Fibroblast of peridontal ligament (primary cell): ENCODE results near the gene AGMO.
A peak's percentile ranks its signal among the peaks of the same experiment; 100 is the strongest.

ENCODE experiments used
- DNase-seq: peaks from one replicate; pipeline ENCODE4 v3.0.0-alpha.2; 2010; ENCODE audit errors: extremely low read depth

The AGMO gene

DNA sequence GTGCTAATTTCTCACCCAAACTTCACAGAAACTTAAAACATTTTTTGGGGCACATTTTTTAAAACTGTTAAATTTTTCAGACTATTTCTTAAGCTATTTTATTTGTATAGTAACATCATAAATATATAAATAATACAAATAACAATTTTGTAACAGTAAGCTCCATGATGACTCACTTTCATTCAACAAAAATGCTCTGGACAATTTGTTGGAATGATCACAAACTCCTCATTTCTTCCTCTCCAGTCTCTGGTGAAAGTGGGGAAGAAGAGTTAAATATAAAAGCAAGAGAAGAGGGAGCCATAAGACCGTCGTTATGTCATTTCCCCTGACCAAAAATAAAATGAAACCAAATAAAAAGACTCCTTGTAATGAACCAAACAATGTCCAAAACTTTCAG is 162.4 kb downstream of the AGMO start:
- DNase-seq: peak; percentile 30

- no peak for DNase-seq
Observed at GRCh38 chr7:15397922-15398760, 163.7 kb downstream of the AGMO start.

DNA sequence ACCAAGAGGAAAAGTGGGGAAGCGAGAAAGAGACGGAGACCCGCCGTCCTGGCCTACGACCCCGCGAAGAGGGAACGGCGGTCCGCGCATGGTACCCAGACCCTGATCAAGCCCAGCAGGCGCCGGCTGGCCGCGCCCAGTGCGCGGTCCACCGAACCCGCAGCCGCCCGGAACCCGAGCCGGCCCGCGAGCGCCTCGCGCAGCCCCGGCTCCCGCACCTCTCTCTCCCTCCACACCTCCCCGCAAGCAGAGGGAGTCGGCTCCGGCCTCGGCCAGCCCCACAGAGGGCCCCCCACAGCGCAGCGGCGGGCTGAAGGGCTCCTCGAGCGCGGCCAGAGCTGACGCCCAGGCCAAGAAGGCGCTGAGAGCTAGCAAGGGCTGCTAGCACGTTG is 164.7 kb downstream of the AGMO start:
- DNase-seq: no peak

DNA sequence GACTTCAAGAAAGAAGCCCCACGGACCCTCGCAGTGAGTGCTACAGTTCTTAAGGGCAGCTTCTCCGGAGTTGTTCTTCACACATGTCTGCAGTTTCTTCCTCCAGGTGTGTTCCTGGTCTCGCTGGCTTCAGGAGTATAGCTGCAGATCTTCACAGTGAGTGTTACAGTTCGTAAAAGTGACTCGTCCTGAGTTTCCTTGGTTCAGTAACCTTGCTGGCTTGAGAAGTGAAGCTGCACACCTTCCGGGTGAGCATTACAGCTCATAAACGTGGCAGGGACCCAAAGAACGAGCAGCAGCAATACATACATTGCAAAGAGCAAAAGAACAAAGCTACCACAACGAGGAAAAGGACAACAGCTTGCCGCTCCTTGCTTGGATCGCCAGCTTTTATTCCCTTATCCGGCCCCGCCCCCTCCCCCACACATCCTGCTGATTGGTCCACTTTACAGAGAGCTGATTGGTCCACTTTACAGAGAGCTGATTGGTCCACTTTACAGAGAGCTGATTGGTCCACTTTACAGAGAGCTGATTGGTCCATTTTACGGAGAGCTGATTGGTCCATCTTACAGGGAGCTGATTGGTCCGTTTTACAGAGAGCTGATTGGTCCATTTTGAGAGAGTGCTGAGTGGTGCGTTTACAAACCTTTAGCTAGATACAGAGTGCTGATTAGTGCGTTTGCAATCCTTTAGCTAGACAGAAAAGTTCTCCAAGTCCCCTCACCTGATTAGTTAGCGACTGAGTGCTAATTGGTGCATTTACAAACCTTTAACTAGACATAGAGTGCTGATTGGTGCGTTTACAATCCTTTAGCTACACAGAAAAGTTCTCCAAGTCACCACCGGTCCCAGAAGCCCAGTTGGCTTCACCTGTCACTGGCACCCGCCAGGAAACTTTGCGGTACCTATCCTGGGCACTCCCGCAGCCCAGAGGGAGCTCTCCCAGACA is 165.3 kb downstream of the AGMO start:
- no peak for DNase-seq

DNA sequence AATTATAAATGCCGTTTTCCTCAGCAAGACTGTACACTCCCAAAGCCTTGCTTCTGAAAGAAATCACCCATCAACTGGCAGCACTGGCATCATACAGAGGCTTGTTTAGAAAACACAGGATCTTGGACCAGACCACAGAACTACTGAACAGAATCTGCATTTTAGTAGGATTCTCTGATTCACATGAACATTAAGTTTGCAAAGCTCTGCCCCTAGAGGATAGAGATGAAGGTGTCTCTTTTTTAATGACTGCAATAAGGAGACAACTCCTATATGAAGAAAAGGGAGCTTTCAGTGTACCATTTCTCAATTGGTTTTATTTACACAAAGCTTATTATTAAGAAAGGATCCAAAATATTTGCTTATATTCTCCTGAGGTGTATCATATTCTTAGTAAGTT is 172.7 kb downstream of the AGMO start:
- DNase-seq: no peak

GRCh38 chr7:15378494-15379145 is 183.2 kb downstream of the AGMO start:
- no peak for DNase-seq

DNA sequence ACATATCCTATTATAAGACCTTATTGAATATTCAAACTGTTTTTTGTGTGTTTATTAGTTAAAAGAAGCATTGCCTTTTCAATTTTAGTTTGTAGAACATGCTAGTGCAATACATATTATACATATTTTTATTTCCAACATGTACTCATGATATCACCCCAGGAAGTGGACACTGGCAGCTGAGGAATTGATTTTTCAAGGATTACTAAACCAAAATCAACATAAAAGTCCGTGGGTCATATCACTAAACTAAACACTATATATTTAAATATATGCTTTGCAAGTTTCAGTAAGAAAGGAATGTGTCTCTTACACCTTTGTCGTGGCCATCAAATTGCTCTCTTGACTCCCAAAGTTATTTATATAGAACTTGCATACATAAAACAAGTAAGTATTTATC is 185.2 kb downstream of the AGMO start:
- DNase-seq: no peak

DNA sequence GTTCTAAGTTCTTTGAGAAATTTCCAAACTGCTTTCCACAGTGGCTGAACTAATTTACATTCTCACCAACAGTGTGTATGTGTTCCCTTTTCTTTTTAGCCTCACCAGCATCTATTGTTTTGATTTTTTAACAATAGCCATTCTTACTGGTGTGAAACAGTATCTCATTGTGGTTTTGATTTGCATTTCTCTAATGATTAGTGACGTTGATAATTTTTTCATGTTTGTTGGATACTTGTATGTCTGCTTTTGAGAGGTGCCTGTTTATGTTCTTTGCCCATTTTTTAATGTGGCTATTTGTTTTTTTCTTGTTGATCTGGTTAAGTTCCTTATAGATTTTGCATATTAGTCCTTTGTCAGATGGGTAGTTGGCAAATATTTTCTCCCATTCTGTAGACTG is 191.4 kb downstream of the AGMO start:
- DNase-seq: no peak

GRCh38 chr7:15368653-15369052 is 193.2 kb downstream of the AGMO start:
- no peak for DNase-seq

- DNase-seq: no peak
Observed at GRCh38 chr7:15367897-15368296, 193.9 kb downstream of the AGMO start.

GRCh38 chr7:15358112-15358511 is 203.7 kb downstream of the AGMO start:
- DNase-seq: no peak

GRCh38 chr7:15352421-15353206 is 209.2 kb downstream of the AGMO start:
- peak; percentile 3 for DNase-seq

DNA sequence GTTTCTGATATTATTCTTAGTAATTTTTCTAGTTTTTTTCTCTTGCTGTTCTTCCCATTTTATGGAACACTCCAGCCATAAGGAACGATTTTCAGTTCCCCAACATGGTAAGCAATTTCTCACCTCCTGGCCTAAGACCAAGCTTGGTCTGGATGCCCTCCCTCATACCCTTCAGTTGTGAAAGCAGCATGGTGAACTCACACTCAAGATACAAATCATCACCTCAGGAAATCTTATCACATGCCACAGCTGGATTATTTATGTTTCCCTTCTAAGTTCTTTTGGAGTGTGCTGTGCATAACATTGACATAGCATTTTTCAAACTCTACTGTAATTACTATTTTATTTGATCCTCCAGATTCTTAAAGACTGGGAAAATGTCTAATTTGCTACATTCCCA is 216.6 kb downstream of the AGMO start:
- DNase-seq: no peak

- DNase-seq: no peak
Observed at GRCh38 chr7:15341817-15342216, 220.0 kb downstream of the AGMO start.

DNA sequence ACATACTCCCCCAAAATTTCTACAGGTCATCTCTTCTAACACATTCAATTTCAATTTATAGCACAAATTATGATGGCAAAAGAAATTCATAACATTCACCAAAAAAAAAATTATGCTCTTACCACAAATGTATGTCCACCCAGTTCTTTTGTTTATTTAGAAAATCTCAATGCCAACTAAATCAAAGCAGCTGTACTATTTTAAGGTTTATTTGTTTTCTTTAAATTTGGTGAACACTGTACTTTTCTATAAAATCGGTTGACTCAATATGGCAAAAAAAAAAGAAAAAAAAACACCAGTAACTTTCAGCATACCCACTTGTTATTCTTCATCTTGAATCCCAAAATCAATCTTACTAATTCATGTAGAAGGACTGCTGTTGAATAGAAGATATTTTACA is 225.7 kb downstream of the AGMO start:
- DNase-seq: no peak

- DNase-seq: no peak
Observed at GRCh38 chr7:15335390-15335789, 226.4 kb downstream of the AGMO start.

- DNase-seq: no peak
Observed at GRCh38 chr7:15334536-15335263, 227.1 kb downstream of the AGMO start.

DNA sequence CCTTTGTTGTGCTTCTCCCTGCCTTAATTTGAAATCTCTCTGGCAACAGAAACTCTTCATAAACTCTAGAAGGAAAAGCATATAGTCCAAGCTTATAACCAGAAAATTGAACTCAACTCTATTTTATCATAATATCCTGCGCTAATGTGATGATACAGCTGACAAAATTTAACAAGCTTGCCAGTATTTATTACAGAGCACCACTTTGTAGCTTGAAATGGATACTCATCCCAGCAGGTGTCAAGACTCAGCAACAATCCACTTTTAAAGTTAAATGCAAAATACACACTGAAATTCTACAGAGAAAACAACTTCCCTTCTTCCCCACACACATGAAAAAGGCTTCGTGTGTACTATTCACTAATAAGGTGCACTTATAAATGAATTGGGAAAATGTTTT is 228.9 kb downstream of the AGMO start:
- DNase-seq: no peak

DNA sequence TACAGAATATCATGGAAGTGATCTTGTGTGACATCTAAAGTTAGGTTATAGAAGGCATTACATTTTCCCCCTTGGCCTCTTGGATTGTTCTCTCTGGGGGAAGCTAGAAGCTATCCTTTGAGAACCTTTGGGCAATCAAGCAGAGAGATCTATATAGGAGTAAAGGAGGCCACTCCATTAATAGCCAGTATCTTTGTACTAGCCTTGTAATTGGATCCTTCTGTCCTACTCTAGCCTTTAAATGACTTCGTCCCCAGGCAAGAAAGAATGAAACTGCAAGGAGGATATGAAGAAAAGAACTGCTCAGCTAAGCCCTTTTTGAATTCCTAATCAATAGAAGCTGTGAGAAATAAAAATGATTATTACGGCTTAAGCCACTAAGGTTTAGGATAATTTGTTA is 230.9 kb downstream of the AGMO start:
- DNase-seq: no peak

GRCh38 chr7:15327001-15327400 is 234.8 kb downstream of the AGMO start:
- no peak for DNase-seq
